HepG2 (cell line): Measurements from ENCODE around the gene STAG3. TPM values are rescaled to one million over a fixed set of nuclear protein-coding genes. Genes with fewer than 3 reads are reported as not detected.
A peak's percentile ranks its signal among the peaks of the same experiment; 100 is the strongest.

Source experiments
- ATAC-seq: fragments of 200-7000 bp; cut with Tn5 transposase; 3 replicates; pipeline ENCODE4 v1.9.1; 2020; ENCODE audit warnings: mild to moderate bottlenecking, moderate library complexity
- BruUV-seq: library from RNA; stranded (reverse); fragments of 400-500 nt; replicated peaks from 2 replicates; lab custom pipeline; 2021; lab: Mats Ljungman, UMichigan
- CTCF ChIA-PET: fragments of 300-600 bp; formaldehyde crosslinking; extraction: SDS; loops from one replicate; lab custom pipeline; 2021; ENCODE audit warnings: low total read pairs, inconsistent platforms, low intra/inter-chr PET ratio; lab: Yijun Ruan, JAX
- POLR2A ChIA-PET: fragments of 350-600 bp; sonication (Branson Sonifier 250); formaldehyde crosslinking; loops from one replicate; lab custom pipeline; 2020; ENCODE audit warnings: antibody characterized with exemption, inconsistent platforms; lab: Yijun Ruan, JAX
- DNase-seq: peaks from one replicate; pipeline ENCODE4 v3.0.0-alpha.2; 2015; ENCODE audit warnings: low spot score
- FAIRE-seq: peaks from 3 replicates; lab custom pipeline; 2011; peaks lifted over from hg19 to GRCh38; lab: Jason Lieb, UNC
- H2AFZ ChIP-seq: one replicate; pipeline ENCODE4 v1.6.1; 2011; ENCODE audit warnings: low read length, inconsistent platforms
- H3K27ac ChIP-seq: fragments of 300-600 bp; 3 replicates; pipeline ENCODE4 v1.8.0; 2011; ENCODE audit warnings: mixed run types, mild to moderate bottlenecking, mixed read lengths, low read length, inconsistent platforms; ENCODE audit not compliant: insufficient read depth; ENCODE audit errors: extremely low read length
- H3K27me3 ChIP-seq, 2 experiments: fragments of 200-600 bp in 1 of 2; 2 replicates in 1 of 2; 3 replicates in 1 of 2; pipeline versions ENCODE4 v1.6.0 to v1.8.0; 2011; ENCODE audit warnings: low read length in 2 of 2, mild to moderate bottlenecking in 2 of 2, moderate library complexity in 2 of 2, inconsistent platforms in 1 of 2; ENCODE audit not compliant: insufficient read depth in 2 of 2, control insufficient read depth in 1 of 2
- H3K36me3 ChIP-seq, 2 experiments: fragments of 200-600 bp in 1 of 2; replicated peaks in 1 of 2; 2 replicates in 1 of 2; 3 replicates in 1 of 2; pipeline versions ENCODE4 v1.5.1 to v1.8.0; 2011; ENCODE audit warnings: low read length in 2 of 2, inconsistent platforms in 1 of 2; ENCODE audit not compliant: insufficient read depth in 2 of 2, control insufficient read depth in 1 of 2
- H3K4me1 ChIP-seq: 2 replicates; pipeline ENCODE4 v1.5.1; 2012; ENCODE audit warnings: low read length, inconsistent platforms; ENCODE audit not compliant: insufficient read depth
- H3K4me2 ChIP-seq: 2 replicates; pipeline ENCODE4 v1.6.0; 2011; ENCODE audit warnings: low read depth, low read length, inconsistent platforms
- H3K4me3 ChIP-seq, 3 experiments: fragments of 200-600 bp in 1 of 3; sonication (generic), shearing (Covaris generic) in 1 of 3; replicated peaks in 1 of 3; 2 replicates each; pipeline ENCODE4 v1.5.1; 2011 to 2016; ENCODE audit warnings: low read length in 3 of 3, inconsistent platforms in 2 of 3, low read depth in 2 of 3, mild to moderate bottlenecking in 2 of 3, control low read depth in 1 of 3, mixed read lengths in 1 of 3; ENCODE audit not compliant: insufficient read depth in 1 of 3
- H3K79me2 ChIP-seq: one replicate; pipeline ENCODE4 v1.6.1; 2011; ENCODE audit warnings: low read length, inconsistent platforms; ENCODE audit not compliant: insufficient read depth
- H3K9ac ChIP-seq: 2 replicates; pipeline ENCODE4 v1.6.0; 2011; ENCODE audit warnings: mild to moderate bottlenecking, low read depth, low read length, inconsistent platforms; ENCODE audit not compliant: insufficient read depth
- H3K9me3 ChIP-seq: 2 replicates; pipeline ENCODE4 v1.5.1; 2012; ENCODE audit warnings: mild to moderate bottlenecking, low read length
- H4K20me1 ChIP-seq: 2 replicates; pipeline ENCODE4 v1.6.0; 2011; ENCODE audit warnings: inconsistent platforms, mild to moderate bottlenecking, low read length, moderate library complexity; ENCODE audit not compliant: insufficient read depth
- AGO1 ChIP-seq: fragments of 200-400 bp; formaldehyde crosslinking; IDR thresholded peaks from 2 replicates; pipeline ENCODE4 v1.6.1; 2017; ENCODE audit warnings: mild to moderate bottlenecking, low read depth, low read length, moderate library complexity; ENCODE audit not compliant: poor library complexity, severe bottlenecking
- AGO2 ChIP-seq: fragments of 200-400 bp; formaldehyde crosslinking; optimal IDR thresholded peaks from 2 replicates; pipeline ENCODE3; 2017; ENCODE audit warnings: mild to moderate bottlenecking, low read depth, low read length, moderate library complexity
- ARNTL ChIP-seq: sonication (generic); formaldehyde crosslinking; IDR thresholded peaks from 2 replicates; pipeline ENCODE4 v1.4.0; 2020; ENCODE audit warnings: mild to moderate bottlenecking, missing genetic modification reagents
- CSRNP2 ChIP-seq: sonication (generic); formaldehyde crosslinking; conservative IDR thresholded peaks from 2 replicates; pipeline ENCODE4 v1.8.0; 2022; ENCODE audit warnings: low read depth, missing genetic modification reagents
- KLF13 ChIP-seq: sonication (generic); formaldehyde crosslinking; IDR thresholded peaks from 2 replicates; pipeline ENCODE4 v1.4.0; 2020; ENCODE audit warnings: mild to moderate bottlenecking, missing genetic modification reagents
- MATR3 ChIP-seq: sonication (generic); formaldehyde crosslinking; IDR thresholded peaks from 2 replicates; pipeline ENCODE4 v1.4.0; 2020; ENCODE audit warnings: missing genetic modification reagents
- MIER2 ChIP-seq: IDR thresholded peaks from 2 replicates; pipeline ENCODE4 v1.6.1; 2016; ENCODE audit warnings: missing biosample characterization, missing genetic modification reagents
- MXD3 ChIP-seq: IDR thresholded peaks from 2 replicates; pipeline ENCODE4 v1.6.1; 2016; ENCODE audit warnings: mild to moderate bottlenecking, missing biosample characterization, missing genetic modification reagents
- POLR2A ChIP-seq, 2 experiments: IDR thresholded peaks; 2 replicates each; pipeline ENCODE4 v1.6.1; 2011; ENCODE audit warnings: low read depth in 2 of 2, low read length in 2 of 2, mild to moderate bottlenecking in 1 of 2, moderate library complexity in 1 of 2; ENCODE audit not compliant: insufficient read depth in 1 of 2
- PPARG ChIP-seq: conservative IDR thresholded peaks from 2 replicates; pipeline ENCODE4 v1.6.1; 2016; ENCODE audit warnings: missing biosample characterization, missing genetic modification reagents
- SKIL ChIP-seq: sonication (generic); formaldehyde crosslinking; IDR thresholded peaks from 2 replicates; pipeline ENCODE4 v1.8.0; 2022; ENCODE audit warnings: missing genetic modification reagents, mild to moderate bottlenecking, moderate library complexity, borderline replicate concordance
- SMAD3 ChIP-seq: sonication (generic); formaldehyde crosslinking; IDR thresholded peaks from 2 replicates; pipeline ENCODE4 v1.4.0; 2020; ENCODE audit warnings: missing genetic modification reagents
- ZC3H4 ChIP-seq: sonication (generic); formaldehyde crosslinking; IDR thresholded peaks from 2 replicates; pipeline ENCODE4 v1.4.0; 2020; ENCODE audit warnings: missing genetic modification reagents, borderline replicate concordance
- ZFYVE20 ChIP-seq: sonication (generic); formaldehyde crosslinking; IDR thresholded peaks from 2 replicates; pipeline ENCODE4 v1.8.0; 2023; ENCODE audit warnings: low read depth, mild to moderate bottlenecking, moderate library complexity, missing genetic modification reagents, borderline replicate concordance
- ZNF256 ChIP-seq: sonication (generic); formaldehyde crosslinking; conservative IDR thresholded peaks from 2 replicates; pipeline ENCODE4 v1.4.0; 2020; ENCODE audit warnings: missing genetic modification reagents
- ZNF317 ChIP-seq: sonication (generic); formaldehyde crosslinking; IDR thresholded peaks from 2 replicates; pipeline ENCODE4 v1.5.0; 2020; ENCODE audit warnings: mild to moderate bottlenecking, missing genetic modification reagents
- ZNF337 ChIP-seq: sonication (generic); formaldehyde crosslinking; IDR thresholded peaks from 2 replicates; pipeline ENCODE4 v1.5.1; 2020; ENCODE audit warnings: missing genetic modification reagents, low read depth, mild to moderate bottlenecking, borderline replicate concordance
- ZNF605 ChIP-seq: sonication (generic); formaldehyde crosslinking; IDR thresholded peaks from 2 replicates; pipeline ENCODE4 v1.8.0; 2022; ENCODE audit warnings: mild to moderate bottlenecking, missing genetic modification reagents
- ZNF720 ChIP-seq: sonication (generic); formaldehyde crosslinking; IDR thresholded peaks from 2 replicates; pipeline ENCODE4 v1.4.0; 2020; ENCODE audit warnings: missing genetic modification reagents
- ZUFSP ChIP-seq: sonication (generic); formaldehyde crosslinking; IDR thresholded peaks from 2 replicates; pipeline ENCODE4 v1.9.0; 2021; ENCODE audit warnings: missing genetic modification reagents, mild to moderate bottlenecking, borderline replicate concordance
- WGBS: methylation state at CpG from one replicate; pipeline ENCODE4 v1.1.6; 2017; ENCODE audit warnings: low lambda C conversion rate; 5-methylcytosine and 5-hydroxymethylcytosine counted together
- in situ Hi-C: cut with HindIII; loops from 2 replicates; pipeline ENCODE4 v1.10.0; 2017; ENCODE audit warnings: low pct_unique_long_range_greater_than_20kb; ENCODE audit not compliant: extremely low pct_ligation_motif_present
- intact Hi-C: fragments of 100-400 bp; cut with micrococcal nuclease; formaldehyde crosslinking; loops from one replicate; pipeline ENCODE4 v1.10.0; 2022; ENCODE audit not compliant: unreplicated experiment
- polyA plus RNA-seq, 8 experiments: library from polyadenylated mRNA; depleted of rRNA in 3 of 8; stranded (reverse) in 7 of 8; unstranded in 1 of 8; fragments of >200 nt; fragmentation: Illumina TruSeq in 4 of 8; extraction: Trizol in 4 of 8; gene quantifications; 2 replicates each; pipeline versions ENCODE4 v1.2.1 to v1.2.3, GENCODE V29; 2011 to 2016; ENCODE audit warnings: low read depth in 4 of 8, missing spikeins in 1 of 8, mixed read lengths in 1 of 8; ENCODE audit not compliant: insufficient read depth in 1 of 8
- total RNA-seq, 5 experiments: library from RNA; depleted of rRNA; stranded (reverse); fragments of >200 nt; fragmentation: Illumina TruSeq; extraction: Trizol; gene quantifications; 2 replicates each; pipeline ENCODE4 v1.2.3, GENCODE V29; 2016; ENCODE audit warnings: low read depth in 1 of 5

The STAG3 gene
- total and polyA plus RNA-seq, 2 of the 13 experiments (the other 11 are each of a cell fraction or from before 2014, with no cell fraction given): 0.09 to 0.33 TPM

- intact Hi-C loops (no loop called here), in situ Hi-C loops (no loop called here)
- H3K27me3 ChIP-seq: no peaks in the 10 kb centered on the region
- H3K9ac ChIP-seq: no peak overlapping the region
- no peak overlapping the region for H3K4me3 ChIP-seq
- peaks cover 6% of the 10 kb centered on the region; the same call in 1 of the 2 replicates for H4K20me1 ChIP-seq
- H2AFZ ChIP-seq: no peak overlapping the region
- ChIA-PET CTCF (no interaction called here), POLR2A (no interaction called here)
- WGBS: 97% methylated on average over 13 of the region's 18 CpGs
- ATAC-seq: no peak
- FAIRE-seq: no peak
- H3K36me3 ChIP-seq: peaks cover 6 to 24% of the 10 kb centered on the region in 2 experiments
- H3K4me1 ChIP-seq: peaks cover 75% of the 10 kb centered on the region
- BruUV-seq: no TSS peak
- DNase-seq: no peak
- H3K27ac ChIP-seq: no peak overlapping the region
- no peak overlapping the region for H3K4me2 ChIP-seq
- peaks cover 15% of the 10 kb centered on the region for H3K79me2 ChIP-seq
- H3K9me3 ChIP-seq: no peaks in the 10 kb centered on the region
- TF ChIP-seq PPARG (CRISPR knock-in tag): no peak
- TF ChIP-seq POLR2A (IDR thresholded peaks at IDR 0.05; ENCODE audit: insufficient read depth in 1 of 2, low read depth in 2 of 2, low read length in 2 of 2): peak in 1 of 2 experiments; percentile 38; a peak in 1 of 4 replicates
- TF ChIP-seq ZNF317 (CRISPR knock-in tag): no peak
- TF ChIP-seq SKIL: no peak
- TF ChIP-seq KLF13 (CRISPR knock-in tag): no peak
- no peak for TF ChIP-seq MXD3 (CRISPR knock-in tag)
- TF ChIP-seq ZC3H4 (CRISPR knock-in tag): no peak
- TF ChIP-seq CSRNP2 (CRISPR knock-in tag): no peak
- no peak for TF ChIP-seq ZNF720
- TF ChIP-seq AGO2: peak; percentile 82
- TF ChIP-seq ZNF337 (CRISPR knock-in tag): no peak
- TF ChIP-seq ZNF605 (CRISPR knock-in tag): no peak
- TF ChIP-seq SMAD3: no peak
- no peak for TF ChIP-seq MIER2 (CRISPR knock-in tag)
- TF ChIP-seq ZNF256 (CRISPR knock-in tag): no peak
- TF ChIP-seq MATR3: no peak
- TF ChIP-seq ZFYVE20: no peak
- no peak for TF ChIP-seq ZUFSP
- peak; percentile 43 for TF ChIP-seq AGO1
- TF ChIP-seq ARNTL (CRISPR knock-in tag): no peak
These were observed 24.6 kb upstream of the STAG3 start for GRCh38 chr7:100152937-100153666.
